K562 (cell line): ENCODE measurements around the gene BANF2. TPM values are rescaled to one million over a fixed set of nuclear protein-coding genes. Genes with fewer than 3 reads are reported as not detected.

Source experiments
- ATAC-seq: fragments of 200-7000 bp; cut with Tn5 transposase; 3 replicates; pipeline ENCODE4 v1.9.1; 2020; ENCODE audit warnings: moderate library complexity
- BruUV-seq: library from RNA; stranded (reverse); fragments of 400-500 nt; replicated peaks from 2 replicates; lab custom pipeline; 2021; lab: Mats Ljungman, UMichigan
- CTCF ChIA-PET: fragments of 300-600 bp; formaldehyde crosslinking; extraction: SDS; loops from one replicate; lab custom pipeline; 2021; ENCODE audit warnings: low intra/inter-chr PET ratio; lab: Yijun Ruan, JAX
- POLR2A ChIA-PET: fragments of 300-600, 350-650 bp; sonication (Branson Sonifier 250); formaldehyde crosslinking; extraction: SDS; loops from one replicate; lab custom pipeline; 2021; ENCODE audit warnings: antibody characterized with exemption, inconsistent platforms; lab: Yijun Ruan, JAX
- DNase-seq, 4 experiments: peaks; one replicate each; pipeline versions ENCODE4 v3.0.0 to v3.0.0-alpha.2; 2011 to 2018; ENCODE audit warnings: low spot score in 3 of 4, mixed read lengths in 3 of 4; ENCODE audit errors: extremely low read depth in 1 of 4
- FAIRE-seq: peaks from 2 replicates; lab custom pipeline; 2011; peaks lifted over from hg19 to GRCh38; lab: Jason Lieb, UNC
- H2AFZ ChIP-seq: 2 replicates; pipeline ENCODE4 v1.6.0; 2011; ENCODE audit warnings: low read depth, low read length, control low read depth, inconsistent platforms
- H3K27ac ChIP-seq: fragments of 200-600 bp; 3 replicates; pipeline ENCODE4 v1.8.0; 2011; ENCODE audit warnings: low read depth, mild to moderate bottlenecking, control low read depth, inconsistent platforms, low read length, moderate library complexity, mixed read lengths; ENCODE audit errors: extremely low read depth
- H3K27me3 ChIP-seq, 2 experiments: fragments of 300-600 bp in 1 of 2; 2 replicates in 1 of 2; 3 replicates in 1 of 2; pipeline versions ENCODE4 v1.6.0 to v1.8.0; 2011; ENCODE audit warnings: inconsistent platforms in 2 of 2, low read length in 2 of 2, mild to moderate bottlenecking in 1 of 2, mixed read lengths in 1 of 2, moderate library complexity in 1 of 2; ENCODE audit not compliant: control insufficient read depth in 2 of 2, insufficient read depth in 2 of 2
- H3K36me3 ChIP-seq: fragments of 300-600 bp; 3 replicates; pipeline ENCODE4 v1.8.0; 2011; ENCODE audit warnings: mild to moderate bottlenecking, low read length, inconsistent platforms; ENCODE audit not compliant: control insufficient read depth, insufficient read depth
- H3K4me1 ChIP-seq, 2 experiments: fragments of 200-600 bp in 1 of 2; replicated peaks in 1 of 2; 2 replicates in 1 of 2; 3 replicates in 1 of 2; pipeline versions ENCODE4 v1.5.1 to v1.8.0; 2011; ENCODE audit warnings: inconsistent platforms in 2 of 2, low read length in 2 of 2, mild to moderate bottlenecking in 1 of 2, mixed read lengths in 1 of 2, moderate library complexity in 1 of 2; ENCODE audit not compliant: control insufficient read depth in 2 of 2, insufficient read depth in 2 of 2
- H3K4me2 ChIP-seq: 2 replicates; pipeline ENCODE4 v1.6.1; 2011; ENCODE audit warnings: low read length, control low read depth, inconsistent platforms, mixed read lengths; ENCODE audit not compliant: insufficient read depth
- H3K4me3 ChIP-seq: fragments of 200-600 bp; sonication (generic), shearing (Covaris generic); 2 replicates; pipeline ENCODE4 v1.5.1; 2016; ENCODE audit warnings: control low read depth, inconsistent platforms
- H3K79me2 ChIP-seq: fragments of 200-600 bp; 3 replicates; pipeline ENCODE4 v1.8.0; 2011; ENCODE audit warnings: low read length, inconsistent platforms; ENCODE audit not compliant: control insufficient read depth, insufficient read depth
- H3K9ac ChIP-seq, 2 experiments: 2 replicates each; pipeline versions ENCODE4 v1.6.0 to v1.6.1; 2011; ENCODE audit warnings: low read depth in 2 of 2, low read length in 2 of 2, control low read depth in 1 of 2, inconsistent platforms in 1 of 2, mild to moderate bottlenecking in 1 of 2, mixed read lengths in 1 of 2; ENCODE audit not compliant: insufficient read depth in 1 of 2
- H3K9me1 ChIP-seq: one replicate; pipeline ENCODE4 v1.6.0; 2011; ENCODE audit warnings: inconsistent platforms, mild to moderate bottlenecking, low read length, moderate library complexity; ENCODE audit not compliant: control insufficient read depth, insufficient read depth
- H3K9me3 ChIP-seq: replicated peaks from 2 replicates; pipeline ENCODE4 v1.5.1; 2011; ENCODE audit warnings: low read depth, low read length, inconsistent platforms; ENCODE audit not compliant: control insufficient read depth, insufficient read depth
- H4K20me1 ChIP-seq: replicated peaks from 2 replicates; pipeline ENCODE4 v1.6.1; 2011; ENCODE audit warnings: low read length, inconsistent platforms, mixed read lengths; ENCODE audit not compliant: control insufficient read depth, insufficient read depth
- IFI16 ChIP-seq: fragments of 250-450 bp; sonication (Bioruptor Pico); IDR thresholded peaks from 2 replicates; pipeline ENCODE4 v2.1.2; 2022; ENCODE audit warnings: mild to moderate bottlenecking, inconsistent platforms
- MBD2 ChIP-seq: sonication (generic); IDR thresholded peaks from 2 replicates; pipeline ENCODE4 v1.6.1; 2016; ENCODE audit warnings: low read depth, borderline replicate concordance
- MEIS2 ChIP-seq: fragments of 450-650 bp; IDR thresholded peaks from 2 replicates; pipeline ENCODE4 v1.6.1; 2014; ENCODE audit warnings: mild to moderate bottlenecking; ENCODE audit not compliant: partially characterized antibody
- NCOA1 ChIP-seq: fragments of 450-650 bp; IDR thresholded peaks from 2 replicates; pipeline ENCODE4 v1.6.1; 2016; ENCODE audit warnings: low read depth
- OTX1 ChIP-seq: fragments of 450-650 bp; formaldehyde crosslinking; IDR thresholded peaks from 2 replicates; pipeline ENCODE4 v1.4.0; 2022; ENCODE audit warnings: mild to moderate bottlenecking
- XRCC4 ChIP-seq: IDR thresholded peaks from one replicate; pipeline ENCODE4 v1.6.1; 2011; ENCODE audit not compliant: insufficient read depth, insufficient read length; ENCODE audit errors: extremely low read depth
- ZNF121 ChIP-seq: sonication (generic); formaldehyde crosslinking; conservative IDR thresholded peaks from 2 replicates; pipeline ENCODE4 v1.8.0; 2022; ENCODE audit warnings: missing genetic modification reagents
- WGBS: fragments of 100-300 bp; shearing (Covaris generic); methylation state at CpG from one replicate; pipeline ENCODE4 v1.1.6; 2016; ENCODE audit warnings: low coverage, mixed read lengths; ENCODE audit not compliant: insufficient coverage; ENCODE audit errors: missing lambda C conversion rate; 5-methylcytosine and 5-hydroxymethylcytosine counted together
- in situ Hi-C: fragments of 300-500 bp; cut with MboI; formaldehyde crosslinking; loops from 4 replicates; pipeline ENCODE4 v1.15.0; 2018; ENCODE audit warnings: inconsistent platforms, mixed read lengths
- intact Hi-C: fragments of 100-400 bp; cut with micrococcal nuclease; formaldehyde crosslinking; loops from 2 replicates; pipeline ENCODE4 v1.14.2; 2022
- polyA plus RNA-seq, 8 experiments: library from polyadenylated mRNA; depleted of rRNA in 4 of 8; stranded (reverse) in 5 of 8; unstranded in 3 of 8; fragments of >200 nt; fragmentation: Nextera tagmentation in 2 of 8; fragmentation: Illumina TruSeq in 1 of 8; extraction: Ambion mirVana in 2 of 8; extraction: Trizol in 1 of 8; gene quantifications; 2 replicates each; pipeline versions ENCODE4 v1.2.1 to v1.2.3, GENCODE V29; 2011 to 2014; ENCODE audit warnings: inconsistent platforms in 1 of 8, missing spikeins in 1 of 8
- total RNA-seq, 7 experiments: library from RNA; depleted of rRNA in 6 of 7; stranded (reverse); fragments of >200 nt in 6 of 7; fragmentation: Illumina TruSeq in 2 of 7; extraction: Trizol in 2 of 7; gene quantifications; 2 replicates each; pipeline versions ENCODE4 v1.2.1 to v1.2.3, GENCODE V29; 2011 to 2021; ENCODE audit warnings: low replicate concordance in 1 of 7
- TF ChIP-seq, protein P1 (sequence below): fragments of 450-650 bp; IDR thresholded peaks from 2 replicates; pipeline ENCODE4 v1.7.1; 2018; ENCODE audit warnings: mild to moderate bottlenecking, low read depth; ENCODE audit not compliant: partially characterized antibody
- TF ChIP-seq, protein P2 (sequence below): sonication (generic); formaldehyde crosslinking; IDR thresholded peaks from 2 replicates; pipeline ENCODE4 v1.4.0; 2020; ENCODE audit warnings: mild to moderate bottlenecking, missing genetic modification reagents
- TF ChIP-seq, protein P3 (sequence below): fragments of 450-650 bp; formaldehyde crosslinking; IDR thresholded peaks from 2 replicates; pipeline ENCODE4 v1.4.0; 2022; ENCODE audit warnings: missing genetic modification characterization

The BANF2 gene
- total and polyA plus RNA-seq, 9 of the 15 experiments (the other 6 are each of a cell fraction or from before 2014, with no cell fraction given), result not detected

DNA sequence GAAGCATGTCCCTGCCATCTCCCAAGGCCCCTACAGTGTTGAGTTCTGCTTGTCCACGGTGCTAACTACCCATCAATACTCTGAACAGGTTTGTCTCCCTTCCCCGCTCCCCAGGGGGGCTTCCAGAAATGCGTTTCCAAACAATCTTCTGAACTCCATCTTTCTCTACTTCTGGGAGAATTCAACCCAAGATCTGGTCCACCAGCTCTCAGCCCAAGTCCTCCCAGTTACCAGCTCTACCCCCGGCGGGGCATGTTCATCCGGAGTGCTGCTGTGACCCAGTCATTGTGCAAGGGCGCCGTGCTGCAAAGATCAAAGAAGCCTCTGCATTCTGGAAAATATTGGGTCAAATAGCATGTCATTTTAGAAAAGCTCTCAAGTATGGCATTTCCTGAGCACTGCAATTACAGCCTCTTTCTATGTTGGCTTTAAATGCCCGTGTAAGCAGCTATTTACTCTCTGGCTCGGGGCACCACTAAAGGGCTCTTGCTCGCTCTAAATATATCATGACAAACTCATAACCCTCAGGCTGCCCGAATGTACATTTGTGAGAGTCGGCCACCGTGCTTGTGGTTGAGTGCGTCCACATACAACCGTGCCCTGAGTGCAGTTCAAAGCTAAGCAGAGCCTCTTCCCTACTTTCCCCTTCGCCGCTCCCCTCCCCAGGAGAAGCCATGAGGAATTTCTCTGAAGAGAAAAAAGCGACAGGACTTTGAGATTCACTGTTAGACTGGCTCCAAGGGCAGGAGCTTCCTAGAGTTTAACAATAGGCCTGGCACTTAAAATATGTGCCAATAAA is 71.6 kb downstream of the BANF2 start:
- Histone ChIP-seq H3K4me3 (no peak overlapping the region), H3K9me3 (no peaks in the 10 kb centered on the region), H3K27ac (no peak overlapping the region), H3K4me1 (no peaks in the 10 kb centered on the region), H3K36me3 (no peaks in the 10 kb centered on the region), H3K79me2 (no peaks in the 10 kb centered on the region), H3K4me2 (no peak overlapping the region), H4K20me1 (no peaks in the 10 kb centered on the region), H2AFZ (no peak overlapping the region), H3K27me3 (peaks cover 6 to 17% of the 10 kb centered on the region in 2 experiments; a peak in 4 of 5 replicates), H3K9ac (no peak overlapping the region), H3K9me1 (no peaks in the 10 kb centered on the region)
- POLR2A ChIA-PET, result interaction anchor here (0.7 kb wide), 1 partner anchor 9 kb away, joined by 3 read pairs; no protein-coding TSS in a partner anchor
- BruUV-seq, result no TSS peak
- no peak for FAIRE-seq
- ATAC-seq, result no peak
- CTCF ChIA-PET, result no interaction called here
- intact Hi-C loops (no loop called here), in situ Hi-C loops (no loop called here)
- DNase-seq, result no peak
- 3% methylated on average over 18 of the region's 19 CpGs for WGBS
- TF ChIP-seq MEIS2 (no peak), OTX1 (no peak), ZNF121 (CRISPR knock-in tag) (no peak), IFI16 (no peak), XRCC4 (no peak), MBD2 (no peak), NCOA1 (no peak)
- TF ChIP-seq, protein P1, sequence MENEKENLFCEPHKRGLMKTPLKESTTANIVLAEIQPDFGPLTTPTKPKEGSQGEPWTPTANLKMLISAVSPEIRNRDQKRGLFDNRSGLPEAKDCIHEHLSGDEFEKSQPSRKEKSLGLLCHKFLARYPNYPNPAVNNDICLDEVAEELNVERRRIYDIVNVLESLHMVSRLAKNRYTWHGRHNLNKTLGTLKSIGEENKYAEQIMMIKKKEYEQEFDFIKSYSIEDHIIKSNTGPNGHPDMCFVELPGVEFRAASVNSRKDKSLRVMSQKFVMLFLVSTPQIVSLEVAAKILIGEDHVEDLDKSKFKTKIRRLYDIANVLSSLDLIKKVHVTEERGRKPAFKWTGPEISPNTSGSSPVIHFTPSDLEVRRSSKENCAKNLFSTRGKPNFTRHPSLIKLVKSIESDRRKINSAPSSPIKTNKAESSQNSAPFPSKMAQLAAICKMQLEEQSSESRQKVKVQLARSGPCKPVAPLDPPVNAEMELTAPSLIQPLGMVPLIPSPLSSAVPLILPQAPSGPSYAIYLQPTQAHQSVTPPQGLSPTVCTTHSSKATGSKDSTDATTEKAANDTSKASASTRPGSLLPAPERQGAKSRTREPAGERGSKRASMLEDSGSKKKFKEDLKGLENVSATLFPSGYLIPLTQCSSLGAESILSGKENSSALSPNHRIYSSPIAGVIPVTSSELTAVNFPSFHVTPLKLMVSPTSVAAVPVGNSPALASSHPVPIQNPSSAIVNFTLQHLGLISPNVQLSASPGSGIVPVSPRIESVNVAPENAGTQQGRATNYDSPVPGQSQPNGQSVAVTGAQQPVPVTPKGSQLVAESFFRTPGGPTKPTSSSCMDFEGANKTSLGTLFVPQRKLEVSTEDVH, result no peak
- TF ChIP-seq, protein P2, sequence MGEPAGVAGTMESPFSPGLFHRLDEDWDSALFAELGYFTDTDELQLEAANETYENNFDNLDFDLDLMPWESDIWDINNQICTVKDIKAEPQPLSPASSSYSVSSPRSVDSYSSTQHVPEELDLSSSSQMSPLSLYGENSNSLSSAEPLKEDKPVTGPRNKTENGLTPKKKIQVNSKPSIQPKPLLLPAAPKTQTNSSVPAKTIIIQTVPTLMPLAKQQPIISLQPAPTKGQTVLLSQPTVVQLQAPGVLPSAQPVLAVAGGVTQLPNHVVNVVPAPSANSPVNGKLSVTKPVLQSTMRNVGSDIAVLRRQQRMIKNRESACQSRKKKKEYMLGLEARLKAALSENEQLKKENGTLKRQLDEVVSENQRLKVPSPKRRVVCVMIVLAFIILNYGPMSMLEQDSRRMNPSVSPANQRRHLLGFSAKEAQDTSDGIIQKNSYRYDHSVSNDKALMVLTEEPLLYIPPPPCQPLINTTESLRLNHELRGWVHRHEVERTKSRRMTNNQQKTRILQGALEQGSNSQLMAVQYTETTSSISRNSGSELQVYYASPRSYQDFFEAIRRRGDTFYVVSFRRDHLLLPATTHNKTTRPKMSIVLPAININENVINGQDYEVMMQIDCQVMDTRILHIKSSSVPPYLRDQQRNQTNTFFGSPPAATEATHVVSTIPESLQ, result no peak
- TF ChIP-seq, protein P3, sequence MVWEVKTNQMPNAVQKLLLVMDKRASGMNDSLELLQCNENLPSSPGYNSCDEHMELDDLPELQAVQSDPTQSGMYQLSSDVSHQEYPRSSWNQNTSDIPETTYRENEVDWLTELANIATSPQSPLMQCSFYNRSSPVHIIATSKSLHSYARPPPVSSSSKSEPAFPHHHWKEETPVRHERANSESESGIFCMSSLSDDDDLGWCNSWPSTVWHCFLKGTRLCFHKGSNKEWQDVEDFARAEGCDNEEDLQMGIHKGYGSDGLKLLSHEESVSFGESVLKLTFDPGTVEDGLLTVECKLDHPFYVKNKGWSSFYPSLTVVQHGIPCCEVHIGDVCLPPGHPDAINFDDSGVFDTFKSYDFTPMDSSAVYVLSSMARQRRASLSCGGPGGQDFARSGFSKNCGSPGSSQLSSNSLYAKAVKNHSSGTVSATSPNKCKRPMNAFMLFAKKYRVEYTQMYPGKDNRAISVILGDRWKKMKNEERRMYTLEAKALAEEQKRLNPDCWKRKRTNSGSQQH, result no peak
